Right lung (tissue), 5 donors: ENCODE measurements around the gene UBP1. TPM values are rescaled to one million over a fixed set of nuclear protein-coding genes. Genes with fewer than 3 reads are reported as not detected.
"Not testable (repeated sequence)": the region's sequence is repeated elsewhere in the genome, so short reads cannot be mapped to it uniquely, and the experiment has no call there.

Experiments
- DNase-seq, 2 donors: peaks; one replicate each; pipeline ENCODE4 v3.0.0-alpha.2; 2013
- polyA plus RNA-seq, 5 donors: library from polyadenylated mRNA; unstranded; fragments of 120-200 nt; gene quantifications; one replicate each; pipeline versions ENCODE4 v1.2.1 to v1.2.3, GENCODE V29; 2013; ENCODE audit warnings: inconsistent platforms in 1 of 5, low replicate concordance in 1 of 5; ENCODE audit not compliant: insufficient read length in 5 of 5, insufficient read depth in 1 of 5

UBP1 gene
- polyA plus RNA-seq, 5 donors: 98.3 to 143 (median 131) TPM

DNA sequence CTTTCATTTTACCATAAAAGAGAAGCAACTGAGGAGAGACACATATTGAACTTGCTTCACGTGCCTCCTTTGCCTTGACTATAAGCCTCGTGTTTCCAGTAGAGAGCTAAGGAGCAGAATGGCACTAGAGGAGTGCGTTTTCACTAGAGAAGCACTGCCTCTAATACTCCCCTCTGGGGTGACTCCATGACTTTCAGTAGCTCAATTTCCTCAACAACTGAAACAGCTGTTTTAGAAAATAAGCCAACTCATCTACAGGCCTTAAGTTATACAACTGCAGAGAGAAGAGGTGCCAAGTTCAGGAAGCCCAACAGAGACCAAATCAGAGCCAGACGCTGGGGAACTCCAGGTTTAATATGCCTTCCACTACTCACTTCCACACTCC lies 1.9 kb downstream of the UBP1 start:
- peak; percentile 34 to 38 for DNase-seq

DNA sequence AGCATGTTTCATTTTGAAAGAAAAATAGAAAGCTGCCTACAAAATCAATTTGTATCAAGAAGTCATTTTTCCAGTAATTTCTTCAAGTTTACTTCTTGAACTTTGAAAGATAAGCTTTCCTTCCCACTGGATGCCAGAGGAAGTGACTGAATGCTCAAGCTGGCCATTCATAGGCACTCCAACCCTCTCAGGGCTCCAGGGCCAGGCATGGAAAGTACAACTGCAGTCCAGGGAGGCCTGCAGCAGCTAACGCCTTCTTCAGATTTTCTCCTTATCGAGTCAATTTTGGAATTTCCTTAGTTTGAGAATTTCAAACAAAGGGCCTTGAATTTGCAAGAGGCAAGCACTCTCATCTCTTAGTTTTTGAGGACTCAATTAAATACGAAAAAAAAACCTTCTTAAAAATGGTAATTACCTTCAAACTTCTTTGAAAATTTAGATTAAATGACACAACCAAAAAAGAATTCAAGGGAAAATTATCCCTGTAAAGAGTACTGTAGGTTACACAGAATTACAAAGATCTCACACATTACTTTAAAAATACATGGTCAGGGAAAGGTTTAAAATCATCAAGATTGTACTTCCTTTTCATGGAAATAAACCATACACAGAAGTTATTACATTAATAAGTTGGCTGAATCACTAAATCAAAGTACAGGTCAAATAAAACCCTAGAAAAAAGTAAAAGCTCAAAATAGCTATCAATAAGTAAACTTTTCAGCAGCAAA lies 2.5 kb downstream of the UBP1 start:
- DNase-seq: peak; percentile 16 to 24

DNA sequence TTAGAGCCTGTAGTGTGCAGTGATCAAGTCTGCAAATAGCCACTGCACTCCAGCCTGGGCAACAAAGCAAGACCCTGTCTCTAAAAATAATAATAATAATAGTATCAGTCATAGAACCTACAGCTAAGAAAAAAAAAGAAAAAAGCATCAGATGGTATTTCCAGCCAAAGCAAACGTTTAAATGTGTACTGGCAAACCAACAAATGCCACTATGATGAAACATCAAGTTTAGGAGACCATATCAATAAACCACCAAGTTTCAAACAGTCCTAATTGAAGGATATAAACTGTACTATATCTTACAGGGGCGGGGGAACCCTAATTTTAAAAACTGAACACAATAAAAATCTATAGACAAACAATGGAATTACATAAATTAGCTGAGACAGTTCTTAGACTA lies 6.4 kb downstream of the UBP1 start:
- DNase-seq: no peak

DNA sequence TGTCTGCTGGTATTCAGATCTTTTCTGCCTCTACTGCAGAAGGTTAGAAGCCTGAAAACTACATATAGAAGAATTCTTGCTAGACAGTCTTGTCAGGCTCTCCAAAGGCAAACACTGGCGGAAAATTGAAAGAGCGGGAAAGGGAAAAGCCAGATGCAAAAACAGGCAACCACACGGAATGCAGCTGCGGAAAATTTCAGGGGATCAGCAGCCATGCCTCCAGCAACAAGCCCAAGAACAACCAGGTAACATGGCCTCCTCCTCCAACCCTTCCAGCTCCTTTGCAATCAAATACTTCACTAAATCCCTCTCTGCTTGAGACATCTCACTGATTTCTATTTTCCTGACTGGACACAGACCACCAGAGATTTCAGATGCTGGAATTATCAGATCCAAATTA lies 9.6 kb downstream of the UBP1 start:
- DNase-seq: no peak

DNA sequence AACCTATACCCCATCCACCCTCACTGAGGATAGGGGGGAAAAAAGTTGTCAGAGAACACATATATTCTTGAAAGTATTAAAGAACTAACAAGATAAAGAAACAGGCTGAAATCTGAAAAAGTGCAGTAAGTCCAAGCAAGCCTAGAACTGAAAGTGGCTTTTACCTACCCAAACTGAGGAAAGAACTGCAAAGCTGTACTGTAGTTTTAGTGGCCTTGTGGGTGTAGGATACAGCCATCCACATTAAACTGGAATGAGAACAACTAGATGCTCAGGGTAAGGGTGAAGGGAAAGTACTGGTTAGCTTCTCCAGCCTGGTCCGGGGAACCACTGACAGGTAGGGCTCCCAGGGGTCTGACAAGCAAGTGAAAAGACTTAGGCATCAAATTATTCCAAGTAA lies 10.1 kb downstream of the UBP1 start:
- DNase-seq: no peak

DNA sequence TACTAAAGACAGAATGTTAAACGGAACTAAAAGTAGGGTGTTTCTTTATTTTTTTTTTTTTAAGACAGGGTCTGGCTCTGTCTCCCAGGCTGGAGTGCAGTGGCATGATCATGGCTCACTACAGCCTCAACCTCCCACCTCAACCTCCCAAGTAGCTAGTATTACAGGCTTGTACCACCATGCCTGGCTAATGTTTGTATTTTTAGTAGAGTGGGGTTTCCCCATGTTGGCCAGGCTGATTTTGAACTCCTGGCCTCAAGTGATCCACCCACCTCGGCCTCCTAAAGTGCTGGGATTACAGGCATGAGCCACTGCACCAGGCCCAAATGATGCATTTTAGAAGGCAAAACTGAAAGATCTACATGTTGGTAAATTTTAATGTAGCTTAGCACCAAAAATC lies 10.9 kb downstream of the UBP1 start:
- DNase-seq: not testable (repeated sequence)

DNA sequence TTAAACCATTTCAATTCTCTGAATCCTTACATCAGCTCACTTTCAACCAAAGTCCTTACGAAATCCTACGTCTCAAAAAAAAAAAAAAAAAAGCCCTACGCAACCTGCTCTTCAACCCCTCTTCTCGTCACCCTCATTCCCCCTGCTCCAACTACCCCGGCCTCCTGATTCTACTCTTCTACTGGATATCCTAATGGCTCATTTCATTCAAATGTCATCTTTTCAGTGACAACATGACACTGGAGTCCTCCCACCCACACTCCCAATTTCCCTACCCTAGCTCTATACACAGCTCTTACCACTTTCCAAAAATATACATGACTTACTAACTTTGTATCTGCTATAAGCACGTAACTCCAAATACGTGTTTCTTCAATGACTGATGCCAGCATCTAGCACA lies 11.5 kb downstream of the UBP1 start:
- no peak for DNase-seq

DNA sequence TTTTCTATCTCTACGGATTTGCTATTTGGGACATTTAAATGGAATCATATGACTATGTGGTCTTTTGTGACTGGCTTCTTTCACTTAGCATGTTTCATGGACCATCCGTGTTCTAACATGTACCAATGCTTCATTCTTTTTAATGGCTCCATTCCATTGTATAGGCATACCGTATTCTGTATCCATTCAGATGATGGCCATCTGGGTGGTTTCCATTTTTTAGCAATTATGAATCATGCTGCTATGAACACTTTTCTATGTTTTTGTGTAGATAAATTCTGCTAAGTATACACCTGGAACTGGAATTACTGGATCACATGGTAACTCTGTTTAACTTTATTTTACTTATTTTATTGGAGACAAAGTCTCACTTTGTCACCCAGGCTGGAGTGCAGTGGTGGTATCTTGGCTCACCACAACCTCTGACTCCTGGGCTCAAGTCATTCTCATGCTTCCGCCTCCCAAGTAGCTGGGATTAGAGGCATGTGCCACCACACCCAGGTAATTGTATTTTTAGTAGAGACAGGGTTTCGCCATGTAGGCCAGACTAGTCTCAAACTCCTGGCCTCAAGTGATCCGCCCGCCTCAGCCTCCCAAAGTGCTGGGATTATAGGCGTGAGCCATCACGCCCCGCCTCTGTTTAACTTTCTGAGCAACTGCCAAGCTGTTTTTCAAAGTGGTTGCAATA lies 13.4 kb downstream of the UBP1 start:
- DNase-seq: no peak

DNA sequence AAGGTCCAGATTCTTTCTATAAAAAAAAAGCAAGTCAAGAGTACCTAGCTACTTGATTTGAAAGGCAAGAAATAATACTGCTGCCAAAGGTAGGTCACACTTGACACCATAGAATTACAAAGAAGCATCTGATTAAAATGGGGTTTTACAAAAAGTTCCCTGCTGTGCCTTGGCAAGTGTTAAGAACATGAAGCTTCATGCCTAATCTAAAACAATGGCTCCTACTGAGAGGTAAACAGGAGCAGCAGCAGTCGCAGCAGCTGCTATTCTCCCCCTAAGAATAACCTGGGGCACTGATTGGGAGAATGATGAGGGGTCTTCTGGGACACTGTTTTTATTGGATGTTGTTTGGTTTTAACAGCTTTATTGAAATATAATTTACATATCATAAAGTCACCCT lies 14.1 kb downstream of the UBP1 start:
- no peak for DNase-seq

DNA sequence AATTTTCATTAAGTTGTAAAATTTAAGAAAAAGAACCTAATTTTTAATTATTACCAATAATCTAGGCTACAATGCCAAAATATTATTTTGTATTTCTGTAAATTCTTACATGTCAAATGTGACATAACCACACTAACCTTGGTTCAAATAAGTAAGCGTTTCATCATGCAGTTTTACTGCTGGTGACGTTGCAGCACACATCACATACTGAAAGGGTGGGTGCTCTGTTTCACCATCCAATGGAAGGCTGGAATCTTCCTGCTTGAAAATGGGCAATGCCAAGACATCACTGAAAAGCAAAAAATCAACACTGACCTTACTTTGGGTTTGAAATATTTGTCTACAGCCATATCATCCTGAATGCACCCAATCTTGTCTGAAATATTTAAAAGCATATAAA lies 14.8 kb downstream of the UBP1 start:
- DNase-seq: no peak

DNA sequence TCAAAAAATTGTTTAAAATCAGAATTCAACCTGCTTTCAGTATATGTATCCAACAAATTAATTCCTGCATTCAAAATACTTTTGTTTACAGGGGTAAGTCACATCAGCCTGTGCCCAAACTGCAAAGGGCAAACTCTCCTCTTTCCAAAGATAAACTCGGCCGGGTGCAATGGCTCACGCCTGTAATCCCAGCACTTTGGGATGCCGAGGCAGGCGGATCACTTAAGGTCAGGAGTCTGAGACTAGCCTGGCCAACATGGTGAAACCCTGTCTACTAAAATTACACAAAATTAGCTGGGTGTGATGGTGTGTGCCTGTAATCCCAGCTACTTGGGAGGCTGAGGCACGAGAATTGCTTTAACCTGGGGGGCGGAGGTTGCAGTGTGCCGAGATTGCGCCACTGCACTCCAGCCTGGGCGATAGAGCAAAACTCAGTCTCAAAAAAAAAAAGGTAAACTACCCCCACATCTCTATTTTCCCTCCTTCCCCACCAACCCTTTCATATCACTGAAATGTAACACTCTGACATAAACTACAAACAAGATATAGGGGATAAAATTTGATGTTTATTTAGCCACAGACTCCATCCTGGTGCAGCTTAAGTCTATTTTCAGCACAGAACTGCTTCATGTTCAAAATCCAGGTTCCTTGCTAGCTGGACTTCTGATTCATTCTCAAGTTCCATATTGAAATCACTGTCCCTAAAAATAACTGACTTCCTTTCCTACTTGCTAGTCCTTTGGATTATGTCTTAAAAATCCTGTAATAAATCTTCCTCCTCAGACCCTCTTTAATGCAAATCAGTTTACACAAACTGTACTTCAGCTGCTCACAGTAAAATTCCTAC lies 15.4 kb downstream of the UBP1 start:
- no peak for DNase-seq

DNA sequence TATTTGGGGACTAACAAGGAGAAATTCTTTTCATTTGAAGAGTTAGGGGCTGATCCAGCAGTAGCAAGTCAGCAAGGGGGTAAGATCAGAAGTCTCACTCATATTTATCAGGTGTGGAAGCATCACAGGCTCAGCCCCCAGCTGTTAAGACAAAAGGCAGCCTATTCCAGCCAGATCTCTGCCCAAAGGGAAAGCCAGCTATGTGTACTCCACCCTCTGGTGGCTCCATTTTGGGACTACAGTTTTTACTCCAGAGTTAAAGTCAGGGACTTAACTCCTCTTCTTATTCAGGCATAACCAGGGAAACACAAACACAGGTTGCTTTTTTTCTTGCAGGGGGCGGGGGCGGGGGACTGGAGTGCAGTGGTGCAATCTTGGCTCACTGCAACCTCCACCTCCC lies 19.2 kb downstream of the UBP1 start:
- DNase-seq: no peak

DNA sequence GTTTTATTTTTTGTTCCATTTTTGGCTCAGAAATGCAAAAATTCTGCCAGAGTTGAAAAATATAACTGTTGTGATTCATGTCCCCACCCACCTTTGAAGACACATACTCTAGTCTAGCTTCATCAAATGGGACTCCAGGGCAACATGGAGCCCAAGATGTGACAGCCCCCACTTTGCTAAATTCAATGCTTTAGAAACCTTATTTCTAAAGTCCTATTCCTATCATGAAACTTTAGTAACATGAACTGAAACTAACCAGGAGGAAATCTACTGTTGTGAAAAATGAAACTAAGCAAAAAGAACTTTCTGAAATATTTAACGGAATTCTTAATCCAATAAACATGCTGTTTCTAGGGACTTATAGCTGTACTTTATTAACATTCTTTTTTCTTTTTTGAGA lies 20.3 kb downstream of the UBP1 start:
- no peak for DNase-seq

DNA sequence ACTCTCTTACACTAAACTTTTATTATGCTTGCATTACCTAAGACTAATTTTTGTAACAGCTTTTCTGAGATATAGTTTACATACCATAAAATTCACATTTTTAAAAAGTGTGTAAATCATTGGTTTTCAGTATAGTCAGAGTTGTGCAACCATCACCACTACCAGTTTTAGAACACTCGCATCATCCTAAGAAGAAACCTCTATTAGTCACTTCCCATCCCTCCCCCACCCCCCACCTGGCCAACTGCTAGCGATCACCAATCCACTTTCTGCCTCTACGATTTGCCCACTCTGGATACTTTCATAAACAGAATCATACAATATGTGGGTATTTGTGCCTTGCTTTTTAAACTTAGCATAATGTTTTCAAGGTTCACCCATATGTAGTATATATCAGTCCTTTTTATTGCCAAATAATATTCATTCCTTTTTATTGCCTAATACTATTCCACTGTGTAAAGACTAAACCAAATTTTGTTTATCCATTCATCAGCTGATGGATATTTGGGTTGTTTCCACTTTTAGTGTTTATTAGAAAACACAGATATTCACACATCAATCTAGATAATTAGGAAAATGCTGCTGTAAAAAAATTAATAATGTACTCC lies 23.0 kb downstream of the UBP1 start:
- DNase-seq: no peak

DNA sequence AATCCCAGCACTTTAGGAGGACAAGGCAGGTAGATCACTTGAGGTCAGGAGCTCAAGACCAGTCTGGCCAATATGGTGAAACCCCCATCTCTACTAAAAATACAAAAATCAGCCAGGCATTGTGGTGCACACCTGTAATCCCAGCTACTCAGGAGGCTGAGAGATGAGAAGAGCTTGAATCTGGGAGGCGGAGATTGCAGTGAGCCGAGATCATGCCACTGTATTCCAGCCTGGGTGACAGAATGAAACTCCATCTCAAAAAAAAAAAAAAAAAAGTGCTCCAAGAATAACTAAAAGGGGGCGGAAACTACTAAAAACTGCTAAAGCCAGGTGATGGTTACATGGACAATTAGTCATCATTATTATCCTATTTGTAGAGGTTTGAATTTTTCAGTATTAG lies 29.4 kb downstream of the UBP1 start:
- DNase-seq: not testable (repeated sequence)

DNA sequence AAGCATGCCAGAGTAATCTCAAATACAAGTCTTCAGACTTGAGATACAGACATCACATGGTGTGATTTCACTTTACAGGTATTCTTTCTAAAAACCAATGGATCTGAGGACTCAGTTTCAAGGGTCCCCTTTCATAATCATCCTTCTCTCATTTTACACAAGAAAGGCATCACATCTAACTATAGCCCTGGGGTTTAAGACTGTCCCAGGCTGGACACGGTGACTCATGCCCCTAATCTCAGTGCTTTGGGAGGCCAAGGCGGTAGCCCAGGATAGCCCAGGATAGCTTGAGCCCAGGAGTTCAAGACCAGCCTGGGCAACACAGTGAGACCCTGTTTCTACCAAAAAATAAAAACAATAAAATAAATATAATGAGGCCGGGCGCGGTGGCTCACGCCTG lies 36.4 kb downstream of the UBP1 start:
- DNase-seq: no peak

DNA sequence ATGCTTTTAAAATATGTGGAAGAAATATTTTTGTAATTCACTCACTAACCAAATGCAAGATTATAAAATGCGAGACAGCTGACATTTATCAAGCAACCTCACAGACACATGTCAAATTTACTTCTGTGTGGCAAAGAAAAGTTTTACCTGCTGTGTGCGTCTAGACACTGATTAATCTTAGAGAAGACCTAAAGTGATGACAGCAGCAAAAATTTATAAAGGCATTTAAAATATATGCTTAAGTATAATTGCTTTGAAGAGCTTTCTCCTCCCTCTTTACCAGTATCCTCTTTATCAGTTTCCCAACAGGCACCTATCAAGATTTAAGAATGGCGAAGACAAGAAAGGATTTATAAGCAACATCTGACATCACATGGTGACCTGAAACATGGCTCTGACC lies 37.3 kb downstream of the UBP1 start:
- no peak for DNase-seq

DNA sequence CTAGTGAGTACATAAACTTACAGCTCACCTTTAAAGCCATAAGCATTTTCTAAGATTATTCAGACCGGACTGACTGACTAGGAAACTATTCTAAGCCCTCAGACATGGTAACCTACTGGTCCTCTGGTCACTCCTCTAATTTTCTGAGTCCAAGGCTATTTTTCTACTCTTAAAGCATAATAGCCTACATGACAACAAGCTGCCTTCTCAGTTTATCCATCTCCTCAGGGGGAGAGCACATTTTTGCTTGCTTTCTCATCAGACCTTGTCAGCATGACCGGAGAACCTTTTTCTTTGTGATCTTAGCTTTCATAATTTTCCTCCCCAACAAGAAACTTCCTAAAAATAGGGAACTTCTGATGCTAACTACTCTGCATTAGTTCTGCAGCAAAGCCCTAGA lies 38.4 kb downstream of the UBP1 start:
- no peak for DNase-seq

DNA sequence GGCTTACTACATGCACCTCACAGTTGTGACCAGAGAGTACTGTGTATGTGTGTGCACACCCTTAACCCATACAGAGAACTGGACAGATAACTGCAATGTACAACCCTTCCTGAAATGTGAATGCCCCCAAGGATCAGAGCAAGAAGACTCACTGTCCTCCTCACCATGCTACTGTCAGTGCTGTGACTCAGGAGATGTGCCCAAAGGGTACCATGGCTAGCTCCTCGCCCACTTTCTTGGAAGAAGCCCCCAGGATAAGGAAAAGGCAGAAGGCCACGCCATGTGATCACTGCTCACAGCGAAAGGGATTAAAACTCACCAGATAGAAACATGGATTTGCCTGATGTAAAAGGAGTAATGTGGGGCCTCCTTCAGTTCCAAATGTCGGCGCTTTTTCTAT lies 41.8 kb downstream of the UBP1 start:
- DNase-seq: no peak

DNA sequence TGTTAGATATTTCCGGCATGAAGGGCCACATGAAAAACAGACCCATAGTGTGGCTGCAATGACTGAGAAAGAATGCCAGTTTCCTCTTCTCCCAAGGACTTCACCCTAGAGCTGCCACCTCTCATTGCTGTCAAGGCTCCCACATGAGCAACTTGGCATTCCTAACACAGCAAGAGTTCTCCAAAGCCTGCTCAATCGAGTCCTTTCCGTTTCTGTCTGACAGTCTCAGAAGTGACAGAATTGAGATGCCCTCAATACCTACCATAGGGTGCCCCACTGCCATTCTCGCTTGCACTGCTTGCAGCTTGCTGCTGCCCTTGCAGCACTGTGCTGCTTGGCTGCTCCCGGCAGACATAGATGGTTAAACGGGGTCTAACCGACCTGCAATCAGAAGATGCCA lies 44.3 kb downstream of the UBP1 start:
- DNase-seq: no peak

DNA sequence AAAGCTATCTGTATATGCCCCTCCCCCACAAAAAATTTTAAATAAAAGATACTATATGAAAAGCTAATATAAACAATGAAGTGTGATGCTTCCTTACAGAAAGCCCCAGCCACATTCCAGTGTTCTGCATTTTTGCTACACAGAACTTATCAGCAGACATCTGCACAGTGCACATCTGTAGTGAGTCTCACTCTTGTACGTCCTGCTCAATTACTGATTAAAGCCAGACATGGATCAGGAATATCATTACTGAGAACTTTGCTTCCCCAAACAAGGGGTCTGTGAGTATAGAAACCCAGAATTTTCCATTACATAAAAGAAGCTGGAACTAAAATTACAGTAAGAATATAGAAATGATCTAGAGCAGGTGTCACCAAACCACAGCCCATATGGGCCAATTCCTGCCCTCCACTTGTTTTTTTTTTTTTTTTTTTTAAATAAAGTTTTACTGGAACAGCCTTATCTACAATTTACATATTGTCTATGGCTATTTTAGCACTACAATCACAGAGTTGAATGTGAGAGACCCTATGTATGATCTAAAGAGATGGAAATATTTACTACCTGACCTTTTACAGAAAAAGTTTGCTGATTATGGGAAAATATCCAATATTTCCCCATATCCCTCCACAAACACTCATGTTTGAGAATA lies 45.7 kb downstream of the UBP1 start:
- DNase-seq: no peak

DNA sequence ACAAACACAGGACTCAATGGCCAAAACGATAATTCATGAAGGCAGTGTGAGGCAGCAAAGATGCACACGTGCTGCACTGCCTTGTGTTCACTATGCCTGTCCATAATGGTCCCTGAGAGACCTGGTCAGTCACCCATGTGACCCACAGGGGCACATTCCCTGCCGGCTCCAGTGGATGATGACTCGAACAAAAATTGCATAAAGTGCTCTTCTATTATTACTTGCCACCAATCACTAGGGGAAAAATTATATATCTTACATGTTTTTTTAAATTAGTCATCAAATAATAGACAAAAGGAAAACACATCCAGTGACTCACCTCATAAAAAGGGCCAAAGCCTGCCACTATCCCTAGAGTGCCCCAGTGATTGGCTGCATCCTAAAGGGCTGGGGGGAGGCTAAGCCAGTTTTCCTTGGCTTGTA lies 47.5 kb downstream of the UBP1 start:
- DNase-seq: no peak
